ENCODE data around the gene GK2. TPM values are rescaled to one million over a fixed set of nuclear protein-coding genes. Genes with fewer than 3 reads are reported as not detected.

The GK2 gene
- polyA plus RNA-seq, 1 of the 3 experiments (the other 2 are of a cell fraction), result not detected

DNA sequence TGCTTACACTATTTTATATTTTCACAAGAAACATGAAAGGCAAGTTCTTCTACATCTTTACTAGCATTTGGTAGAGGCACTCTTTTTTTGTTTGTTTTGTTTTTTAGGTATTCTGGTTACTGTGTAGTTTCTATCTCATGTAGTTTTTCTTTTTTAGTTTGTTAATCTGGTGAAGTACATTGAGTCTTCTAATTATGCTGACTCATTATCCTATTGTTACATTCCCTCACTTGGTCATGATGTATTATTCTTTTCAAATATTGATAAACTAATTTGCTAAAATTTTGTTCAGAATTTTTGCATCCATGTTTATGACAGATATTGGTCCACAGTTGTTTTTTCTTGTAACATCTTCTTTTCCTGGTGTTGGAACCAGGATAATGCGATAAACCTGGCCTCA lies 4.7 kb downstream of the GK2 start:
- TF ChIP-seq CHD2 (IDR thresholded peaks at IDR 0.05; ENCODE audit: low read length, partially characterized antibody) (no peak), NFIC (IDR thresholded peaks at IDR 0.05; ENCODE audit: borderline replicate concordance) (no peak), SIN3A (IDR thresholded peaks at IDR 0.05; ENCODE audit: borderline replicate concordance, low read depth, low read length) (no peak), RFX5 (IDR thresholded peaks at IDR 0.05; ENCODE audit: low read length) (no peak), ELF1 (IDR thresholded peaks at IDR 0.05) (no peak), JUND (IDR thresholded peaks at IDR 0.05) (no peak)
- TF ChIP-seq, protein P1, sequence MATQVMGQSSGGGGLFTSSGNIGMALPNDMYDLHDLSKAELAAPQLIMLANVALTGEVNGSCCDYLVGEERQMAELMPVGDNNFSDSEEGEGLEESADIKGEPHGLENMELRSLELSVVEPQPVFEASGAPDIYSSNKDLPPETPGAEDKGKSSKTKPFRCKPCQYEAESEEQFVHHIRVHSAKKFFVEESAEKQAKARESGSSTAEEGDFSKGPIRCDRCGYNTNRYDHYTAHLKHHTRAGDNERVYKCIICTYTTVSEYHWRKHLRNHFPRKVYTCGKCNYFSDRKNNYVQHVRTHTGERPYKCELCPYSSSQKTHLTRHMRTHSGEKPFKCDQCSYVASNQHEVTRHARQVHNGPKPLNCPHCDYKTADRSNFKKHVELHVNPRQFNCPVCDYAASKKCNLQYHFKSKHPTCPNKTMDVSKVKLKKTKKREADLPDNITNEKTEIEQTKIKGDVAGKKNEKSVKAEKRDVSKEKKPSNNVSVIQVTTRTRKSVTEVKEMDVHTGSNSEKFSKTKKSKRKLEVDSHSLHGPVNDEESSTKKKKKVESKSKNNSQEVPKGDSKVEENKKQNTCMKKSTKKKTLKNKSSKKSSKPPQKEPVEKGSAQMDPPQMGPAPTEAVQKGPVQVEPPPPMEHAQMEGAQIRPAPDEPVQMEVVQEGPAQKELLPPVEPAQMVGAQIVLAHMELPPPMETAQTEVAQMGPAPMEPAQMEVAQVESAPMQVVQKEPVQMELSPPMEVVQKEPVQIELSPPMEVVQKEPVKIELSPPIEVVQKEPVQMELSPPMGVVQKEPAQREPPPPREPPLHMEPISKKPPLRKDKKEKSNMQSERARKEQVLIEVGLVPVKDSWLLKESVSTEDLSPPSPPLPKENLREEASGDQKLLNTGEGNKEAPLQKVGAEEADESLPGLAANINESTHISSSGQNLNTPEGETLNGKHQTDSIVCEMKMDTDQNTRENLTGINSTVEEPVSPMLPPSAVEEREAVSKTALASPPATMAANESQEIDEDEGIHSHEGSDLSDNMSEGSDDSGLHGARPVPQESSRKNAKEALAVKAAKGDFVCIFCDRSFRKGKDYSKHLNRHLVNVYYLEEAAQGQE (IDR thresholded peaks at IDR 0.05; ENCODE audit: low read depth, low read length), result no peak
- Histone ChIP-seq H3K4me2 (no peak overlapping the region), H3K27me3 (ENCODE audit: insufficient read depth) (no peaks in the 10 kb centered on the region), H4K20me1 (ENCODE audit: insufficient read depth) (no peaks in the 10 kb centered on the region), H3K9me2 (no peaks in the 10 kb centered on the region), H3K9me3 (no peaks in the 10 kb centered on the region), H3K79me2 (ENCODE audit: insufficient read depth) (no peaks in the 10 kb centered on the region), H3K4me1 (ENCODE audit: control insufficient read depth in 1 of 2, insufficient read depth in 2 of 2, low read depth in 1 of 2, low read length in 1 of 2) (no peaks in the 10 kb centered on the region; a peak in 1 of 4 replicates), H2AFZ (ENCODE audit: low read depth) (no peak overlapping the region), H3K27ac (ENCODE audit: low read depth in 2 of 2, low read length in 1 of 2) (no peak overlapping the region), H3K9ac (no peak overlapping the region), H3F3A (replicated peaks; ENCODE audit: insufficient read depth) (no peaks in the 10 kb centered on the region), H3K36me3 (replicated peaks in 1 of 2; ENCODE audit: control insufficient read depth in 1 of 2, insufficient read depth in 2 of 2, low read length in 1 of 2) (no peaks in the 10 kb centered on the region), H3K4me3 (ENCODE audit: low read depth in 2 of 2, low read length in 1 of 2) (no peak overlapping the region)
- ChIA-PET POLR2A (no interaction called here), CTCF (no interaction called here)
- WGBS (ENCODE audit: low lambda C conversion rate), result 71% methylated on average over 1 of the region's 1 CpG
- DNase-seq, result no peak

DNA sequence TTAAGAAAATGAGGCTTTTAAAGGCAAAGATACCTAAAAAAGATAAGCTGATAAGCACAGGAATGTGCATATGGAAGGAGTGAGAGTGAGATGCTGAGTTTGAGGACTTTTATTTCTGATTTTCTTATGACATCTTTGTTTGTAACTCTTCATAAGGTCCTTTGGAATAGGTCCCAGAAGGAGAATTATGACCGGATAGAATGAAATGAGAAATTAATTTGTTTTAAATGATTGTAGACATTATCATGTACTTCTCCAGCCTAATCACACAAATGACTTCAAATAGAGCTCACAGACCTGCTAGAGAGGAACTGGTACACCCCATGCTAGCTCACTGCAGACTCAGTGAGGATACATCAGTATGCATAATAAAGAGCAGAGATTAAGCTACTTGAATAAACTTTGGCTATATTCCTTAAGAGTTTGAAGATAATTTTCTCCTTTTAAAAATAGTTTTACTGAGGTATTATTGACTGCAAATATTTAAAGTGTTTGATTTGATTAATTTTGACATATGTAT lies 5.6 kb downstream of the GK2 start:
- no peaks in the 10 kb centered on the region for H3K79me2 ChIP-seq (ENCODE audit: insufficient read depth)
- no peaks in the 10 kb centered on the region for H3K9me3 ChIP-seq
- no peak for DNase-seq
- ChIA-PET POLR2A (no interaction called here), CTCF (interaction anchor here (0.7 kb wide), 1 partner anchor 163 kb away, joined by 3 read pairs; no protein-coding TSS in a partner anchor)
- H3K4me2 ChIP-seq, result no peak overlapping the region
- 31% methylated on average over 1 of the region's 1 CpG for WGBS (ENCODE audit: low lambda C conversion rate)
- H3K4me1 ChIP-seq (ENCODE audit: control insufficient read depth in 1 of 2, insufficient read depth in 2 of 2, low read depth in 1 of 2, low read length in 1 of 2), result no peaks in the 10 kb centered on the region; a peak in 1 of 4 replicates
- no peaks in the 10 kb centered on the region for H3K9me2 ChIP-seq
- H3K36me3 ChIP-seq (replicated peaks in 1 of 2; ENCODE audit: control insufficient read depth in 1 of 2, insufficient read depth in 2 of 2, low read length in 1 of 2), result no peaks in the 10 kb centered on the region
- no peak overlapping the region for H2AFZ ChIP-seq (ENCODE audit: low read depth)
- H3K9ac ChIP-seq, result no peak overlapping the region
- H3K4me3 ChIP-seq (ENCODE audit: low read depth in 2 of 2, low read length in 1 of 2), result no peak overlapping the region
- H3K27ac ChIP-seq (ENCODE audit: low read depth in 2 of 2, low read length in 1 of 2), result no peak overlapping the region
- H4K20me1 ChIP-seq (ENCODE audit: insufficient read depth), result no peaks in the 10 kb centered on the region
- no peaks in the 10 kb centered on the region for H3F3A ChIP-seq (replicated peaks; ENCODE audit: insufficient read depth)
- H3K27me3 ChIP-seq (ENCODE audit: insufficient read depth), result no peaks in the 10 kb centered on the region
- TF ChIP-seq EZH2phosphoT487 (IDR thresholded peaks at IDR 0.05; ENCODE audit: borderline replicate concordance, low read depth), result no peak
- no peak for TF ChIP-seq GABPA (IDR thresholded peaks at IDR 0.05; ENCODE audit: low read depth)
- TF ChIP-seq MEF2A (IDR thresholded peaks at IDR 0.05; ENCODE audit: borderline replicate concordance, low read depth), result no peak
- no peak for TF ChIP-seq FOSL2 (IDR thresholded peaks at IDR 0.05; ENCODE audit: borderline replicate concordance, low read depth)
- TF ChIP-seq, protein P2, sequence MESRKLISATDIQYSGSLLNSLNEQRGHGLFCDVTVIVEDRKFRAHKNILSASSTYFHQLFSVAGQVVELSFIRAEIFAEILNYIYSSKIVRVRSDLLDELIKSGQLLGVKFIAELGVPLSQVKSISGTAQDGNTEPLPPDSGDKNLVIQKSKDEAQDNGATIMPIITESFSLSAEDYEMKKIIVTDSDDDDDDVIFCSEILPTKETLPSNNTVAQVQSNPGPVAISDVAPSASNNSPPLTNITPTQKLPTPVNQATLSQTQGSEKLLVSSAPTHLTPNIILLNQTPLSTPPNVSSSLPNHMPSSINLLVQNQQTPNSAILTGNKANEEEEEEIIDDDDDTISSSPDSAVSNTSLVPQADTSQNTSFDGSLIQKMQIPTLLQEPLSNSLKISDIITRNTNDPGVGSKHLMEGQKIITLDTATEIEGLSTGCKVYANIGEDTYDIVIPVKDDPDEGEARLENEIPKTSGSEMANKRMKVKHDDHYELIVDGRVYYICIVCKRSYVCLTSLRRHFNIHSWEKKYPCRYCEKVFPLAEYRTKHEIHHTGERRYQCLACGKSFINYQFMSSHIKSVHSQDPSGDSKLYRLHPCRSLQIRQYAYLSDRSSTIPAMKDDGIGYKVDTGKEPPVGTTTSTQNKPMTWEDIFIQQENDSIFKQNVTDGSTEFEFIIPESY (IDR thresholded peaks at IDR 0.05; ENCODE audit: borderline replicate concordance, low read depth), result no peak
- TF ChIP-seq, protein P1 (IDR thresholded peaks at IDR 0.05; ENCODE audit: low read depth, low read length), result no peak
- TF ChIP-seq RCOR1 (IDR thresholded peaks at IDR 0.05; ENCODE audit: low read length), result no peak
- TF ChIP-seq, protein P3, sequence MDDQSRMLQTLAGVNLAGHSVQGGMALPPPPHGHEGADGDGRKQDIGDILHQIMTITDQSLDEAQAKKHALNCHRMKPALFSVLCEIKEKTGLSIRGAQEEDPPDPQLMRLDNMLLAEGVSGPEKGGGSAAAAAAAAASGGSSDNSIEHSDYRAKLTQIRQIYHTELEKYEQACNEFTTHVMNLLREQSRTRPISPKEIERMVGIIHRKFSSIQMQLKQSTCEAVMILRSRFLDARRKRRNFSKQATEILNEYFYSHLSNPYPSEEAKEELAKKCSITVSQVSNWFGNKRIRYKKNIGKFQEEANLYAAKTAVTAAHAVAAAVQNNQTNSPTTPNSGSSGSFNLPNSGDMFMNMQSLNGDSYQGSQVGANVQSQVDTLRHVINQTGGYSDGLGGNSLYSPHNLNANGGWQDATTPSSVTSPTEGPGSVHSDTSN (IDR thresholded peaks at IDR 0.05), result no peak
- TF ChIP-seq, protein P4, sequence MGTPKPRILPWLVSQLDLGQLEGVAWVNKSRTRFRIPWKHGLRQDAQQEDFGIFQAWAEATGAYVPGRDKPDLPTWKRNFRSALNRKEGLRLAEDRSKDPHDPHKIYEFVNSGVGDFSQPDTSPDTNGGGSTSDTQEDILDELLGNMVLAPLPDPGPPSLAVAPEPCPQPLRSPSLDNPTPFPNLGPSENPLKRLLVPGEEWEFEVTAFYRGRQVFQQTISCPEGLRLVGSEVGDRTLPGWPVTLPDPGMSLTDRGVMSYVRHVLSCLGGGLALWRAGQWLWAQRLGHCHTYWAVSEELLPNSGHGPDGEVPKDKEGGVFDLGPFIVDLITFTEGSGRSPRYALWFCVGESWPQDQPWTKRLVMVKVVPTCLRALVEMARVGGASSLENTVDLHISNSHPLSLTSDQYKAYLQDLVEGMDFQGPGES (IDR thresholded peaks at IDR 0.05; ENCODE audit: low read depth, low read length), result no peak
- no peak for TF ChIP-seq NRF1 (IDR thresholded peaks at IDR 0.05; ENCODE audit: low read depth, low read length)
